Adrenal gland (tissue), 12 donors: ENCODE results near the gene DHRS1. TPM values are rescaled to one million over a fixed set of nuclear protein-coding genes. Genes with fewer than 3 reads are reported as not detected.

ENCODE experiments used
- DNase-seq, 7 donors: peaks; one replicate each; pipeline ENCODE4 v3.0.0-alpha.2; 2019 to 2020
- H3K27ac ChIP-seq, 5 donors: fragments of 200-600 bp; sonication (generic) in 4 of 5; 1 replicate in 3 of 5; 2 replicates in 2 of 5; pipeline versions ENCODE4 v1.5.1 to v1.8.0; 2016 to 2020; ENCODE audit warnings: mild to moderate bottlenecking in 1 of 5
- H3K27me3 ChIP-seq: fragments of 200-600 bp; 2 replicates; pipeline ENCODE4 v1.8.0; 2021
- H3K36me3 ChIP-seq, 2 donors: fragments of 200-600 bp; replicated peaks in 1 of 2; 1 replicate in 1 of 2; 2 replicates in 1 of 2; pipeline versions ENCODE4 v1.5.1 to v1.8.0; 2018 to 2022
- H3K4me1 ChIP-seq, 2 donors: fragments of 200-600 bp; replicated peaks in 1 of 2; 1 replicate in 1 of 2; 2 replicates in 1 of 2; pipeline versions ENCODE4 v1.5.1 to v1.8.0; 2018 to 2021
- H3K4me3 ChIP-seq, 4 donors: fragments of 200-600 bp; sonication (generic) in 3 of 4; one replicate each; pipeline ENCODE4 v1.5.1; 2016 to 2018
- H3K9me3 ChIP-seq, 3 donors: fragments of 200-600 bp; sonication (generic) in 1 of 3; replicated peaks in 1 of 3; 1 replicate in 2 of 3; 2 replicates in 1 of 3; pipeline versions ENCODE4 v1.5.1 to v1.8.0; 2016 to 2021
- POLR2A ChIP-seq, 2 donors: fragments of 450-650 bp; IDR thresholded peaks; one replicate each; pipeline ENCODE4 v1.6.1; 2017; ENCODE audit warnings: antibody characterized with exemption in 2 of 2, mild to moderate bottlenecking in 2 of 2, moderate library complexity in 1 of 2
- WGBS, 4 donors: extraction: QIAGEN DNeasy Blood & Tissue Kit in 2 of 4; methylation state at CpG; one replicate each; pipeline versions ENCODE4 v1.1.5 to v1.1.7; 2013 to 2017; 5-methylcytosine and 5-hydroxymethylcytosine counted together
- intact Hi-C, 2 donors: fragments of 100-400 bp; cut with DNase I; formaldehyde crosslinking; loops; one replicate each; pipeline versions ENCODE4 v1.14.1 to v1.15.0; 2022 to 2023
- polyA plus RNA-seq, 3 donors: library from polyadenylated mRNA; stranded (reverse); fragments of 200-250 nt in 2 of 3; fragments of 350-450 nt in 1 of 3; fragmentation: Illumina TruSeq in 1 of 3; extraction: RNeasy Lipid Tissue Mini Kit (QIAGEN cat#74804) in 1 of 3; gene quantifications; one replicate each; pipeline ENCODE4 v1.2.3, GENCODE V29; 2013 to 2014
- total RNA-seq, 9 donors: library from RNA; depleted of rRNA in 4 of 9; stranded (reverse); fragments of >200 nt in 4 of 9; fragments of 120-200 nt in 1 of 9; fragmentation: NEBNext Ultra II Directional in 1 of 9; extraction: Animal tissue kit (Norgen Biotek cat#: 25700) in 1 of 9; gene quantifications; one replicate each; pipeline versions ENCODE4 v1.1.0 to v1.2.4, GENCODE V29; 2013 to 2023
- TF ChIP-seq, protein P1 (sequence below), 6 experiments: fragments of 450-650 bp in 4 of 6; fragments of 200-600 bp in 2 of 6; sonication (generic) in 1 of 6; IDR thresholded peaks; 1 replicate in 5 of 6; 2 replicates in 1 of 6; pipeline versions ENCODE4 v1.5.1 to v1.8.0; 2016 to 2021; ENCODE audit warnings: antibody characterized with exemption in 6 of 6, mild to moderate bottlenecking in 2 of 6, moderate library complexity in 1 of 6
- donor health status: healthy with polysubstance abuse.
- donor health status: Bipolar disorder and iron deficiency.
- donor health status: DM: yes; HTN: yes; CAD: no.
- donor health status: DM: no; HTN: no; CAD: no.
- donor health status: DM: no; HTN: no; CAD: no.
- donor health status: DM: yes; HTN: yes; CAD: no.

The DHRS1 gene
- total and polyA plus RNA-seq, 12 donors = 11.4 to 68.1 (median 36.8) TPM

DNA sequence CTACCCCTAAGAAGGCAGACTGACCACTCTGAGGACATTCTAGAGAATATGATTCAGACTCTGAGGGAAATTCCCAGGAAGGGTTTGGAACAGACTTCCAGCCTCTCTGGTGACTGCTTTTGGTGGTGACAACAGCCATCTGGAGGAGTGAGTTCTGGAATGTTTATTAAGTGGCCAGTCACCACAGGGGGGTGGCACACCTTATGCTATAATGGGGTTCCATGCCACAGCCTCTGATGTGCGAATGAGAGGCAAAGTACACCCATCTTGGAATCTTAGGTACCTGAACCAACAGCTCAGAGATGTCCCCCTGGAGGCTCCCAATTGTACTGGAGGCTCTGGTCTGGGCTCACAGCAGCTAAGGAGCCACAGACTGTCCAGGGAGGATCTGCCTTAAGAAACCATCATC is 47.7 kb downstream of the DHRS1 start:
- Histone ChIP-seq H3K9me3 (no peaks in the 10 kb centered on the region), H3K4me1 (no peaks in the 10 kb centered on the region), H3K36me3 (no peaks in the 10 kb centered on the region), H3K4me3 (no peak overlapping the region), H3K27me3 (no peaks in the 10 kb centered on the region), H3K27ac (no peak overlapping the region)
- no peak for TF ChIP-seq POLR2A (IDR thresholded peaks at IDR 0.05)
- TF ChIP-seq, protein P1, sequence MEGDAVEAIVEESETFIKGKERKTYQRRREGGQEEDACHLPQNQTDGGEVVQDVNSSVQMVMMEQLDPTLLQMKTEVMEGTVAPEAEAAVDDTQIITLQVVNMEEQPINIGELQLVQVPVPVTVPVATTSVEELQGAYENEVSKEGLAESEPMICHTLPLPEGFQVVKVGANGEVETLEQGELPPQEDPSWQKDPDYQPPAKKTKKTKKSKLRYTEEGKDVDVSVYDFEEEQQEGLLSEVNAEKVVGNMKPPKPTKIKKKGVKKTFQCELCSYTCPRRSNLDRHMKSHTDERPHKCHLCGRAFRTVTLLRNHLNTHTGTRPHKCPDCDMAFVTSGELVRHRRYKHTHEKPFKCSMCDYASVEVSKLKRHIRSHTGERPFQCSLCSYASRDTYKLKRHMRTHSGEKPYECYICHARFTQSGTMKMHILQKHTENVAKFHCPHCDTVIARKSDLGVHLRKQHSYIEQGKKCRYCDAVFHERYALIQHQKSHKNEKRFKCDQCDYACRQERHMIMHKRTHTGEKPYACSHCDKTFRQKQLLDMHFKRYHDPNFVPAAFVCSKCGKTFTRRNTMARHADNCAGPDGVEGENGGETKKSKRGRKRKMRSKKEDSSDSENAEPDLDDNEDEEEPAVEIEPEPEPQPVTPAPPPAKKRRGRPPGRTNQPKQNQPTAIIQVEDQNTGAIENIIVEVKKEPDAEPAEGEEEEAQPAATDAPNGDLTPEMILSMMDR (IDR thresholded peaks at IDR 0.05) = no peak
- 91 to 100% (median 98%) methylated on average over 1 of the region's 1 CpG for WGBS, 4 donors
- intact Hi-C loops = no loop called here
- no peak for DNase-seq

DNA sequence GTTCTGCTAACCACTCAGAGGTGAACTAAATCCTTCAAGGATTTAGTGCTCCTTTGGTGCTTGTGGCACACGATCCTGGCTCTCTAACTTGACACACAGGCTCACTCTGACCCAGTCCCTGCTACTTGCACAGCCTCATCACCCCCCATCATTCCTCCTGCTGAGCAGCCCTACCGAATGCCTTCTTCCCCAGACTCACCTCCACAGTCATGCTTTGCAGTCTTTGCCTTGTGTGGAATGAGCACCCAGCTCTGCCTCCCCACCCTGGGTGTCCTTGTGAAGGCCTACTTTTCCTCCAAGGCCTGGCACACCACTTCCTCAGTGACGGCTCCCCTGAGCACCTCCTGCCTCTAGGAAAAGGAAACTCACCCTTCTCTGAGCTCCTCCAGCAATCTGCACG is 49.2 kb downstream of the DHRS1 start:
- Histone ChIP-seq H3K27me3 (no peaks in the 10 kb centered on the region), H3K9me3 (no peaks in the 10 kb centered on the region), H3K36me3 (no peaks in the 10 kb centered on the region), H3K4me3 (no peak overlapping the region), H3K4me1 (no peaks in the 10 kb centered on the region), H3K27ac (no peak overlapping the region)
- intact Hi-C loops = no loop called here
- DNase-seq = no peak
- TF ChIP-seq, protein P1 (IDR thresholded peaks at IDR 0.05) = no peak
- TF ChIP-seq POLR2A (IDR thresholded peaks at IDR 0.05) = no peak
- 57 to 72% (median 62%) methylated on average over 4 of the region's 4 CpGs for WGBS, 4 donors

DNA sequence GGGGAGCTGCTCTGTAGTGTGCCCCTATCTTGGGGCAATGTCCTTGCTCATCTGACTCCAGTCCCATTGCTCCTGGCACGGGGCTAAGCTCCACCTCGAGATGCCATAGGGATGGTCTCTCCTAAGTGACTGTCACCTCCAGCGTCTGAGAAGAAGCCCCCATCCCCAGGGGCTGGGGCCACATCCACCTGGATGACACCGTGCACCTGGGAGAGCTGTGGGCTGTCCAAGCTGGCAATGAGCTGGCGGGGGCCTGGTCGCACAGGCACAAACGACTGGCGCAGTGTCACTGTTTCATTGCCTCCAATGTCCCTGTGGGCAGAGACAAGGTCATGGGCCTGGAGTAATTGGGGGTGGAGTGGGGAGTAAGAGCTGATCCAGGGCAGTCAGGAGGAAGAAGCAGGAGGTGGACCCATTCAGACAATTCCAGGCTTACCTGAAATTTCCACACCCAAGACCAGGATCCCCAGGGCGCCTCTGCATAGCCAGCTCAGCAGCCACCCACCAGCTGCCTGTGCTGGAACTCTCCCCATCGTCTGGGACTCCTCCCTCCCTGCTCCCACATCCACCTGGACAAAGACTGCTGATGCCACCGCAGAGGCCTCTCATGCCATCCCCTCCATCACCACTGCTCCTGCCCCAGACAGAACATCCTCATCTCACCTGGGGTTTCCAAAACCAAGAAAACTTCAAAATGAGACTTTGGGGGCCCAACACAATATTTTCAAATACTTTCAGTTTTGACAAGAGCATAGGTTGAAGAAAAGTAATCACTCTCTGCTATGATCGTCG is 50.2 kb downstream of the DHRS1 start:
- no peaks in the 10 kb centered on the region for H3K4me1 ChIP-seq
- no peak overlapping the region for H3K4me3 ChIP-seq
- DNase-seq = no peak
- H3K27me3 ChIP-seq = no peaks in the 10 kb centered on the region
- intact Hi-C loops = loop anchor here in 1 of 2 donors (10.0 kb wide), 1 partner anchor 55 kb away; the partner anchor contains the start of gene CIDEB
- WGBS, 4 donors = 64 to 76% (median 71%) methylated on average over 10 to 13 of the region's 13 CpGs
- TF ChIP-seq, protein P1 (IDR thresholded peaks at IDR 0.05) = no peak
- TF ChIP-seq POLR2A (IDR thresholded peaks at IDR 0.05) = no peak
- no peaks in the 10 kb centered on the region for H3K9me3 ChIP-seq
- H3K27ac ChIP-seq = no peak overlapping the region
- no peaks in the 10 kb centered on the region for H3K36me3 ChIP-seq

DNA sequence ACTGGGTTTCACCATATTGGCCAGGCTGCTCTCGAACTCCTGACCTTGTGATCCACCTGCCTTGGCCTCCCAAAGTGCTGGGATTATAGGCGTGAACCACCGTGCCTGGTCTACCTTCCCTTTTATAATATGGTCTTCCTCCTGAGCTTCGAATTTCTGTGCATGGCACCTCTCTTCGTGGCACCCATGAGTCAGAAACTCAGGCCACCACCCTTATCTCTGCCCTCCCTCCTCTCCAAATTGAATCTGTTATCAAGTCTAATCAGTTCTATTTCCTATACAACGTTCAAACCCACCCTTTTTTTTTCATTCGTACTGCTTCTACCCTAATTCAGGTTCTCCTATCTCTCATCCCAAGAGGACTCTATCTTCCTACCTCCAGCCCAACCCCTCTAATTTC is 52.2 kb downstream of the DHRS1 start:
- Histone ChIP-seq H3K36me3 (no peaks in the 10 kb centered on the region), H3K4me1 (peaks cover 0 to 4% of the 10 kb centered on the region in 2 donors), H3K4me3 (no peak overlapping the region), H3K27me3 (no peaks in the 10 kb centered on the region), H3K27ac (no peak overlapping the region), H3K9me3 (no peaks in the 10 kb centered on the region)
- intact Hi-C loops = loop anchor here in 1 of 2 donors (10.0 kb wide), 1 partner anchor 57 kb away; the partner anchor contains the start of gene CIDEB
- peak in 1 of 7 donors; percentile 2 for DNase-seq
- 63 to 73% (median 65%) methylated on average over 7 of the region's 7 CpGs for WGBS, 4 donors
- TF ChIP-seq POLR2A (IDR thresholded peaks at IDR 0.05) = no peak
- TF ChIP-seq, protein P1 (IDR thresholded peaks at IDR 0.05) = no peak
